ENCODE measurements around the gene HS3ST6.

DNA sequence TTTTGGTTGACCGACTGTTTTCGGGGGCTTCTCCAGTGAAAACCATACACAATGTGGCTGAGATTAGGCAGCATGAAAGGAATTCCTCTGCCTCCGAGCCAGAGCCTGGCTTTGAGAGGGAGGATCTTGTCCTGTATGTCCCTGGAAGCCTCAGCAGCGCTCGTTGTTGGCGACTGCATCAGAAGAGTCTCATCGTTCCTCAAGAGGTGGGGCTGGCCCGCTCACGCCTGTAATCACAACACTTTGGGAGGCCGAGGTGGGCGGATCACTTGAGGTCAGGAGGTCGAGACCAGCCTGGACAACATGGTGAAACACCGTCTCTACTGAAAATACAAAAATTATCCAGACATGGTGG, 15.0 kb downstream of the HS3ST6 start:
- TF ChIP-seq, protein P1, sequence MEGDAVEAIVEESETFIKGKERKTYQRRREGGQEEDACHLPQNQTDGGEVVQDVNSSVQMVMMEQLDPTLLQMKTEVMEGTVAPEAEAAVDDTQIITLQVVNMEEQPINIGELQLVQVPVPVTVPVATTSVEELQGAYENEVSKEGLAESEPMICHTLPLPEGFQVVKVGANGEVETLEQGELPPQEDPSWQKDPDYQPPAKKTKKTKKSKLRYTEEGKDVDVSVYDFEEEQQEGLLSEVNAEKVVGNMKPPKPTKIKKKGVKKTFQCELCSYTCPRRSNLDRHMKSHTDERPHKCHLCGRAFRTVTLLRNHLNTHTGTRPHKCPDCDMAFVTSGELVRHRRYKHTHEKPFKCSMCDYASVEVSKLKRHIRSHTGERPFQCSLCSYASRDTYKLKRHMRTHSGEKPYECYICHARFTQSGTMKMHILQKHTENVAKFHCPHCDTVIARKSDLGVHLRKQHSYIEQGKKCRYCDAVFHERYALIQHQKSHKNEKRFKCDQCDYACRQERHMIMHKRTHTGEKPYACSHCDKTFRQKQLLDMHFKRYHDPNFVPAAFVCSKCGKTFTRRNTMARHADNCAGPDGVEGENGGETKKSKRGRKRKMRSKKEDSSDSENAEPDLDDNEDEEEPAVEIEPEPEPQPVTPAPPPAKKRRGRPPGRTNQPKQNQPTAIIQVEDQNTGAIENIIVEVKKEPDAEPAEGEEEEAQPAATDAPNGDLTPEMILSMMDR (conservative IDR thresholded peaks at IDR 0.05; ENCODE audit: low read depth, low read length) = no peak
- TF ChIP-seq EZH2phosphoT487 (IDR thresholded peaks at IDR 0.05; ENCODE audit: borderline replicate concordance, low read length) (no peak), EZH2 (IDR thresholded peaks at IDR 0.05; ENCODE audit: low read length, unreplicated experiment) (no peak)
